AG10803 (cell line): ENCODE results near the gene STEAP1B.

Source experiments
- DNase-seq: peaks from one replicate; pipeline ENCODE4 v3.0.0; 2010; ENCODE audit warnings: low read depth
- H3K4me3 ChIP-seq: 2 replicates; pipeline ENCODE4 v1.5.1; 2011; ENCODE audit warnings: mild to moderate bottlenecking, low read length, control low read depth
- CTCF ChIP-seq: conservative IDR thresholded peaks from 2 replicates; pipeline ENCODE4 v1.5.1; 2011; ENCODE audit warnings: mild to moderate bottlenecking, low read length, control low read depth, inconsistent platforms

The STEAP1B gene

GRCh38 chr7:22426463-22427094, 73.4 kb downstream of the STEAP1B start:
- no peak overlapping the region for H3K4me3 ChIP-seq
- no peak for DNase-seq
- no peak for TF ChIP-seq CTCF

GRCh38 chr7:22425361-22425760, 74.6 kb downstream of the STEAP1B start:
- DNase-seq: no peak
- TF ChIP-seq CTCF: no peak
- H3K4me3 ChIP-seq: no peak overlapping the region

GRCh38 chr7:22422831-22423615, 77.0 kb downstream of the STEAP1B start:
- DNase-seq: no peak
- H3K4me3 ChIP-seq: no peak overlapping the region
- TF ChIP-seq CTCF: no peak

- no peak overlapping the region for H3K4me3 ChIP-seq
- TF ChIP-seq CTCF: no peak
- no peak for DNase-seq
These were observed 78.9 kb downstream of the STEAP1B start for GRCh38 chr7:22420973-22421635.

- TF ChIP-seq CTCF: no peak
- no peak for DNase-seq
- H3K4me3 ChIP-seq: no peak overlapping the region
These were observed 80.0 kb downstream of the STEAP1B start for GRCh38 chr7:22420008-22420407.

GRCh38 chr7:22419488-22419887, 80.5 kb downstream of the STEAP1B start:
- TF ChIP-seq CTCF: no peak
- H3K4me3 ChIP-seq: no peak overlapping the region
- DNase-seq: no peak
